ENCODE results near the gene COLEC12.

COLEC12 gene

GRCh38 chr18:396556-396955 lies 103.9 kb downstream of the COLEC12 start:
- TF ChIP-seq NFIC (IDR thresholded peaks at IDR 0.05) (no peak), FOXM1 (IDR thresholded peaks at IDR 0.05; ENCODE audit: borderline replicate concordance, low read depth) (no peak), RAD21 (IDR thresholded peaks at IDR 0.05; ENCODE audit: low read depth) (no peak), EGR1 (IDR thresholded peaks at IDR 0.05) (no peak), MAX (IDR thresholded peaks at IDR 0.05) (no peak), TAF1 (IDR thresholded peaks at IDR 0.05; ENCODE audit: low read depth) (no peak), CREB1 (IDR thresholded peaks at IDR 0.05; ENCODE audit: low read depth) (no peak), YY1 (IDR thresholded peaks at IDR 0.05; ENCODE audit: low read depth) (no peak), REST (IDR thresholded peaks at IDR 0.05; ENCODE audit: low read depth) (no peak), CEBPB (IDR thresholded peaks at IDR 0.05) (no peak), TCF12 (IDR thresholded peaks at IDR 0.05; ENCODE audit: low read depth) (no peak), USF1 (IDR thresholded peaks at IDR 0.05) (no peak), TEAD4 (IDR thresholded peaks at IDR 0.05) (no peak), EP300 (IDR thresholded peaks at IDR 0.05; ENCODE audit: borderline replicate concordance) (no peak), ZBTB7A (IDR thresholded peaks at IDR 0.05; ENCODE audit: low read depth) (no peak)

GRCh38 chr18:396251-396555 lies 104.3 kb downstream of the COLEC12 start:
- no peak for TF ChIP-seq CREB1 (IDR thresholded peaks at IDR 0.05; ENCODE audit: low read depth)
- no peak for TF ChIP-seq TEAD4 (IDR thresholded peaks at IDR 0.05)
- TF ChIP-seq EP300 (IDR thresholded peaks at IDR 0.05; ENCODE audit: borderline replicate concordance), result no peak
- TF ChIP-seq YY1 (IDR thresholded peaks at IDR 0.05; ENCODE audit: low read depth), result no peak
- no peak for TF ChIP-seq USF1 (IDR thresholded peaks at IDR 0.05)
- TF ChIP-seq TAF1 (IDR thresholded peaks at IDR 0.05; ENCODE audit: low read depth), result no peak
- TF ChIP-seq EGR1 (IDR thresholded peaks at IDR 0.05), result no peak

GRCh38 chr18:395456-396250 lies 104.8 kb downstream of the COLEC12 start:
- TF ChIP-seq CREB1 (IDR thresholded peaks at IDR 0.05; ENCODE audit: low read depth) (no peak), REST (IDR thresholded peaks at IDR 0.05; ENCODE audit: low read depth) (no peak), TCF12 (IDR thresholded peaks at IDR 0.05; ENCODE audit: low read depth) (no peak), MAX (IDR thresholded peaks at IDR 0.05) (no peak)

GRCh38 chr18:394987-395362 lies 105.5 kb downstream of the COLEC12 start:
- TF ChIP-seq NFIC (IDR thresholded peaks at IDR 0.05) (no peak), TEAD4 (IDR thresholded peaks at IDR 0.05) (no peak), TCF12 (IDR thresholded peaks at IDR 0.05; ENCODE audit: low read depth) (no peak), EP300 (IDR thresholded peaks at IDR 0.05; ENCODE audit: borderline replicate concordance) (no peak), RAD21 (IDR thresholded peaks at IDR 0.05; ENCODE audit: low read depth) (no peak), REST (IDR thresholded peaks at IDR 0.05; ENCODE audit: low read depth) (no peak), CREB1 (IDR thresholded peaks at IDR 0.05; ENCODE audit: low read depth) (no peak), CEBPB (IDR thresholded peaks at IDR 0.05) (no peak), ZBTB7A (IDR thresholded peaks at IDR 0.05; ENCODE audit: low read depth) (no peak), MAX (IDR thresholded peaks at IDR 0.05) (no peak), USF1 (IDR thresholded peaks at IDR 0.05) (no peak), EGR1 (IDR thresholded peaks at IDR 0.05) (no peak), TAF1 (IDR thresholded peaks at IDR 0.05; ENCODE audit: low read depth) (no peak), FOXM1 (IDR thresholded peaks at IDR 0.05; ENCODE audit: borderline replicate concordance, low read depth) (no peak)
